Ishikawa (cell line): ENCODE measurements around the gene DIAPH1.

Experiments
- CEBPB ChIP-seq: IDR thresholded peaks from 2 replicates; pipeline ENCODE4 v1.6.1; 2012
- CREB1 ChIP-seq: IDR thresholded peaks from 2 replicates; pipeline ENCODE4 v1.6.1; 2012; ENCODE audit warnings: low read depth
- EGR1 ChIP-seq: IDR thresholded peaks from 2 replicates; pipeline ENCODE4 v1.6.1; 2012
- EP300 ChIP-seq: IDR thresholded peaks from 2 replicates; pipeline ENCODE4 v1.6.1; 2012; ENCODE audit warnings: borderline replicate concordance
- FOXM1 ChIP-seq: IDR thresholded peaks from 2 replicates; pipeline ENCODE4 v1.6.1; 2012; ENCODE audit warnings: low read depth, borderline replicate concordance
- MAX ChIP-seq: IDR thresholded peaks from 2 replicates; pipeline ENCODE4 v1.6.1; 2012
- NFIC ChIP-seq: IDR thresholded peaks from 2 replicates; pipeline ENCODE4 v1.6.1; 2012
- RAD21 ChIP-seq: IDR thresholded peaks from 2 replicates; pipeline ENCODE4 v1.6.1; 2012; ENCODE audit warnings: low read depth
- REST ChIP-seq: IDR thresholded peaks from 2 replicates; pipeline ENCODE4 v1.6.1; 2012; ENCODE audit warnings: low read depth, mild to moderate bottlenecking
- TAF1 ChIP-seq: IDR thresholded peaks from 2 replicates; pipeline ENCODE4 v1.6.1; 2012; ENCODE audit warnings: low read depth, mild to moderate bottlenecking
- TCF12 ChIP-seq: IDR thresholded peaks from 2 replicates; pipeline ENCODE4 v1.6.1; 2012; ENCODE audit warnings: low read depth
- USF1 ChIP-seq: IDR thresholded peaks from 2 replicates; pipeline ENCODE4 v1.6.1; 2012
- YY1 ChIP-seq: IDR thresholded peaks from 2 replicates; pipeline ENCODE4 v1.6.1; 2012; ENCODE audit warnings: low read depth

- no peak for TF ChIP-seq CREB1
- TF ChIP-seq YY1: no peak
- no peak for TF ChIP-seq EGR1
- TF ChIP-seq FOXM1: no peak
- TF ChIP-seq TAF1: no peak
- TF ChIP-seq REST: no peak
- TF ChIP-seq EP300: no peak
- TF ChIP-seq USF1: no peak
- TF ChIP-seq CEBPB: no peak
- TF ChIP-seq TCF12: no peak
- TF ChIP-seq MAX: no peak
- no peak for TF ChIP-seq RAD21
- TF ChIP-seq NFIC: no peak
Observed at GRCh38 chr5:141655020-141655419, 36.2 kb upstream of the DIAPH1 start.
